WTC11 (cell line): ENCODE data around the gene SYNJ2.

Source experiments
- JUN ChIP-seq: sonication (generic); formaldehyde crosslinking; IDR thresholded peaks from 2 replicates; pipeline ENCODE4 v1.8.0; 2023; ENCODE audit warnings: mild to moderate bottlenecking, missing genetic modification reagents
- SP1 ChIP-seq: sonication (generic); formaldehyde crosslinking; conservative IDR thresholded peaks from 2 replicates; pipeline ENCODE4 v1.8.1; 2022; ENCODE audit warnings: missing genetic modification reagents
- TEAD4 ChIP-seq: sonication (generic); formaldehyde crosslinking; IDR thresholded peaks from 2 replicates; pipeline ENCODE4 v1.8.0; 2022; ENCODE audit warnings: mild to moderate bottlenecking, missing genetic modification reagents
- ZBTB21 ChIP-seq: sonication (generic); formaldehyde crosslinking; IDR thresholded peaks from 2 replicates; pipeline ENCODE4 v1.8.1; 2023; ENCODE audit warnings: mild to moderate bottlenecking, missing genetic modification reagents, borderline replicate concordance
- ZNF219 ChIP-seq: sonication (generic); formaldehyde crosslinking; IDR thresholded peaks from 2 replicates; pipeline ENCODE4 v1.8.0; 2023; ENCODE audit warnings: missing genetic modification reagents, mild to moderate bottlenecking, borderline replicate concordance
- TF ChIP-seq, protein P1 (sequence below): fragments of 200-600 bp; IDR thresholded peaks from 2 replicates; pipeline ENCODE4 v1.8.0; 2022; ENCODE audit warnings: antibody characterized with exemption
- TF ChIP-seq, protein P2 (sequence below): sonication (generic); formaldehyde crosslinking; IDR thresholded peaks from 2 replicates; pipeline ENCODE4 v1.8.1; 2022; ENCODE audit warnings: low read depth, mild to moderate bottlenecking, moderate library complexity, missing genetic modification reagents, borderline replicate concordance
- TF ChIP-seq, protein P3 (sequence below): fragments of 250-450 bp; sonication (Bioruptor Pico); IDR thresholded peaks from 2 replicates; pipeline ENCODE4 v1.8.0; 2021; ENCODE audit warnings: mild to moderate bottlenecking
- TF ChIP-seq, protein P4 (sequence below): sonication (generic); formaldehyde crosslinking; IDR thresholded peaks from 2 replicates; pipeline ENCODE4 v1.8.0; 2022; ENCODE audit warnings: mild to moderate bottlenecking, missing genetic modification reagents

DNA sequence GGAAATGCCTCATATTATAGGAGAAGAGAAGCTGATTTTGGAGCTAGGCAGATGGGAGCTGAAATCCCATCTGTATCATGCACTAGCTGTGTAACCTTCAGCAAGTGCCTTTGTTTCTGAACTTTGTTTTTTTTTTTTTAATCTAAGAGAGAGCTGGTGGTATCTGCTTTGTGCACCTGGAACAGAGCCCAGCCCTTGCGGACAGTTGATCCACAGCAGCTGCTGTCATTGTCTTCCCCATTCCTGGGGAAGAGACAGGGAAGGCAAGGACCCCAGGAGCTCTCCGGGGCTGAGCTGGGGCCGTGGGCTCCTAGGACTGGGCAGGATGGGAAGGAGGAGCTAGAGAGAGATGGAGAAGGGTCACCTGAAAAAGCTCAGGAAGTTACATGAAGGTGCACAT, 92.1 kb downstream of the SYNJ2 start:
- TF ChIP-seq, protein P1, sequence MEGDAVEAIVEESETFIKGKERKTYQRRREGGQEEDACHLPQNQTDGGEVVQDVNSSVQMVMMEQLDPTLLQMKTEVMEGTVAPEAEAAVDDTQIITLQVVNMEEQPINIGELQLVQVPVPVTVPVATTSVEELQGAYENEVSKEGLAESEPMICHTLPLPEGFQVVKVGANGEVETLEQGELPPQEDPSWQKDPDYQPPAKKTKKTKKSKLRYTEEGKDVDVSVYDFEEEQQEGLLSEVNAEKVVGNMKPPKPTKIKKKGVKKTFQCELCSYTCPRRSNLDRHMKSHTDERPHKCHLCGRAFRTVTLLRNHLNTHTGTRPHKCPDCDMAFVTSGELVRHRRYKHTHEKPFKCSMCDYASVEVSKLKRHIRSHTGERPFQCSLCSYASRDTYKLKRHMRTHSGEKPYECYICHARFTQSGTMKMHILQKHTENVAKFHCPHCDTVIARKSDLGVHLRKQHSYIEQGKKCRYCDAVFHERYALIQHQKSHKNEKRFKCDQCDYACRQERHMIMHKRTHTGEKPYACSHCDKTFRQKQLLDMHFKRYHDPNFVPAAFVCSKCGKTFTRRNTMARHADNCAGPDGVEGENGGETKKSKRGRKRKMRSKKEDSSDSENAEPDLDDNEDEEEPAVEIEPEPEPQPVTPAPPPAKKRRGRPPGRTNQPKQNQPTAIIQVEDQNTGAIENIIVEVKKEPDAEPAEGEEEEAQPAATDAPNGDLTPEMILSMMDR, result no peak
- TF ChIP-seq SP1 (CRISPR knock-in tag), result no peak
- TF ChIP-seq, protein P2, sequence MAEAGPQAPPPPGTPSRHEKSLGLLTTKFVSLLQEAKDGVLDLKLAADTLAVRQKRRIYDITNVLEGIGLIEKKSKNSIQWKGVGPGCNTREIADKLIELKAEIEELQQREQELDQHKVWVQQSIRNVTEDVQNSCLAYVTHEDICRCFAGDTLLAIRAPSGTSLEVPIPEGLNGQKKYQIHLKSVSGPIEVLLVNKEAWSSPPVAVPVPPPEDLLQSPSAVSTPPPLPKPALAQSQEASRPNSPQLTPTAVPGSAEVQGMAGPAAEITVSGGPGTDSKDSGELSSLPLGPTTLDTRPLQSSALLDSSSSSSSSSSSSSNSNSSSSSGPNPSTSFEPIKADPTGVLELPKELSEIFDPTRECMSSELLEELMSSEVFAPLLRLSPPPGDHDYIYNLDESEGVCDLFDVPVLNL, result no peak
- no peak for TF ChIP-seq JUN (CRISPR knock-in tag)
- TF ChIP-seq, protein P3, sequence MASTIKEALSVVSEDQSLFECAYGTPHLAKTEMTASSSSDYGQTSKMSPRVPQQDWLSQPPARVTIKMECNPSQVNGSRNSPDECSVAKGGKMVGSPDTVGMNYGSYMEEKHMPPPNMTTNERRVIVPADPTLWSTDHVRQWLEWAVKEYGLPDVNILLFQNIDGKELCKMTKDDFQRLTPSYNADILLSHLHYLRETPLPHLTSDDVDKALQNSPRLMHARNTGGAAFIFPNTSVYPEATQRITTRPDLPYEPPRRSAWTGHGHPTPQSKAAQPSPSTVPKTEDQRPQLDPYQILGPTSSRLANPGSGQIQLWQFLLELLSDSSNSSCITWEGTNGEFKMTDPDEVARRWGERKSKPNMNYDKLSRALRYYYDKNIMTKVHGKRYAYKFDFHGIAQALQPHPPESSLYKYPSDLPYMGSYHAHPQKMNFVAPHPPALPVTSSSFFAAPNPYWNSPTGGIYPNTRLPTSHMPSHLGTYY (CRISPR knock-in tag), result no peak
- no peak for TF ChIP-seq ZBTB21 (CRISPR knock-in tag)
- TF ChIP-seq TEAD4, result no peak
- TF ChIP-seq, protein P4, sequence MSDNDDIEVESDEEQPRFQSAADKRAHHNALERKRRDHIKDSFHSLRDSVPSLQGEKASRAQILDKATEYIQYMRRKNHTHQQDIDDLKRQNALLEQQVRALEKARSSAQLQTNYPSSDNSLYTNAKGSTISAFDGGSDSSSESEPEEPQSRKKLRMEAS (CRISPR knock-in tag), result no peak
- TF ChIP-seq ZNF219 (CRISPR knock-in tag), result no peak
